Lung (tissue), 12 donors: ENCODE measurements around the gene GAB3. TPM values are rescaled to one million over a fixed set of nuclear protein-coding genes. Genes with fewer than 3 reads are reported as not detected.
"Not testable (repeated sequence)": the region's sequence is repeated elsewhere in the genome, so short reads cannot be mapped to it uniquely, and the experiment has no call there.

Experiments
- ATAC-seq: fragments of 200-7000 bp; cut with Tn5 transposase; one replicate; pipeline ENCODE4 v1.9.1; 2020; ENCODE audit warnings: moderate number of reproducible peaks; ENCODE audit not compliant: insufficient read depth, low FRiP score
- DNase-seq, 3 donors: peaks; one replicate each; pipeline ENCODE4 v3.0.0-alpha.2; 2013 to 2017
- H3K27ac ChIP-seq, 2 donors: one replicate each; pipeline ENCODE4 v1.5.1; 2013; ENCODE audit warnings: mild to moderate bottlenecking in 2 of 2, moderate library complexity in 2 of 2, control low read depth in 1 of 2, inconsistent platforms in 1 of 2, low read depth in 1 of 2, low read length in 1 of 2
- H3K27me3 ChIP-seq, 3 donors: one replicate each; pipeline ENCODE4 v1.5.1; 2013; ENCODE audit warnings: low read length in 2 of 3; ENCODE audit not compliant: control insufficient read depth in 3 of 3, insufficient read depth in 3 of 3
- H3K36me3 ChIP-seq, 4 donors: one replicate each; pipeline ENCODE4 v1.5.1; 2013; ENCODE audit warnings: low read length in 4 of 4, mild to moderate bottlenecking in 1 of 4, moderate library complexity in 1 of 4; ENCODE audit not compliant: control insufficient read depth in 4 of 4, insufficient read depth in 4 of 4
- H3K4me1 ChIP-seq, 5 donors: one replicate each; pipeline ENCODE4 v1.5.1; 2013; ENCODE audit warnings: low read length in 5 of 5, mild to moderate bottlenecking in 2 of 5, moderate library complexity in 1 of 5; ENCODE audit not compliant: control insufficient read depth in 5 of 5, insufficient read depth in 5 of 5
- H3K4me3 ChIP-seq: one replicate; pipeline ENCODE4 v1.5.1; 2013; ENCODE audit warnings: mild to moderate bottlenecking, control low read depth, moderate library complexity
- H3K9ac ChIP-seq, 2 donors: one replicate each; pipeline ENCODE4 v1.5.1; 2013; ENCODE audit warnings: low read length in 2 of 2, control low read depth in 1 of 2; ENCODE audit not compliant: insufficient read depth in 1 of 2
- H3K9me3 ChIP-seq, 4 donors: one replicate each; pipeline ENCODE4 v1.5.1; 2013; ENCODE audit warnings: low read length in 3 of 4, mild to moderate bottlenecking in 1 of 4, moderate library complexity in 1 of 4; ENCODE audit not compliant: control insufficient read depth in 4 of 4, insufficient read depth in 3 of 4
- WGBS, 2 donors: extraction: QIAGEN DNeasy Blood & Tissue Kit; methylation state at CpG; one replicate each; pipeline ENCODE4 v1.1.7; 2013; 5-methylcytosine and 5-hydroxymethylcytosine counted together
- polyA plus RNA-seq, 2 donors: library from polyadenylated mRNA; stranded (reverse); fragments of 200-250 nt; gene quantifications; one replicate each; pipeline ENCODE4 v1.2.1, GENCODE V29; 2013
- total RNA-seq, 2 donors: library from RNA; depleted of rRNA in 1 of 2; stranded (reverse); fragments of >200 nt in 1 of 2; gene quantifications; one replicate each; pipeline ENCODE4 v1.2.1, GENCODE V29; 2014 to 2021
- TF ChIP-seq, protein P1 (sequence below): IDR thresholded peaks from 2 replicates; pipeline ENCODE4 v1.5.1; 2012; ENCODE audit warnings: mild to moderate bottlenecking; ENCODE audit errors: control extremely low read depth, extremely low read depth
- donor health status: control.
- donor health status: control.
- donor health status: Bipolar disorder and iron deficiency.
- donor health status: healthy.
- donor health status: DM: yes; HTN: yes; CAD: no.

Gene GAB3
- total and polyA plus RNA-seq, 4 donors = 4.4 to 12.8 (median 10.2) TPM

DNA sequence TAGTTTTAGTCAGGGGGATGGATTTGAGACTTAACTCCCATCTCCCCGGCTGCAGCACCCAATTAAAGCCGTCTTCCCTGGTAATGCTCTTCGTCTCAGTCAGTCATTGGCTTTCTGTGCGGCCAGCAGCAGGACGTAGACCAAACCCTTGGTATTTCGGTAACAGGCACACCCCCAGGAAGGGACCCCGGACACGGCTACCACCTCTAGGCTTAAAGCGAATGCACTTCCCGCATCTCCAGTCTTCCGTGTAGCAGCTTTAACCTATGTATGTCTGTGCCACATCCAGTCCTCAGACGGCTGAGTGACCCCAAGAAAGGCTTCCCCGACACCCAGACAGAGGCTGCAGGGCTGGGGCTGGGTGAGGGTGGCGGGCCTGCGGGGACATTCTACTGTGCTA, 96.0 kb downstream of the GAB3 start:
- TF ChIP-seq, protein P1, sequence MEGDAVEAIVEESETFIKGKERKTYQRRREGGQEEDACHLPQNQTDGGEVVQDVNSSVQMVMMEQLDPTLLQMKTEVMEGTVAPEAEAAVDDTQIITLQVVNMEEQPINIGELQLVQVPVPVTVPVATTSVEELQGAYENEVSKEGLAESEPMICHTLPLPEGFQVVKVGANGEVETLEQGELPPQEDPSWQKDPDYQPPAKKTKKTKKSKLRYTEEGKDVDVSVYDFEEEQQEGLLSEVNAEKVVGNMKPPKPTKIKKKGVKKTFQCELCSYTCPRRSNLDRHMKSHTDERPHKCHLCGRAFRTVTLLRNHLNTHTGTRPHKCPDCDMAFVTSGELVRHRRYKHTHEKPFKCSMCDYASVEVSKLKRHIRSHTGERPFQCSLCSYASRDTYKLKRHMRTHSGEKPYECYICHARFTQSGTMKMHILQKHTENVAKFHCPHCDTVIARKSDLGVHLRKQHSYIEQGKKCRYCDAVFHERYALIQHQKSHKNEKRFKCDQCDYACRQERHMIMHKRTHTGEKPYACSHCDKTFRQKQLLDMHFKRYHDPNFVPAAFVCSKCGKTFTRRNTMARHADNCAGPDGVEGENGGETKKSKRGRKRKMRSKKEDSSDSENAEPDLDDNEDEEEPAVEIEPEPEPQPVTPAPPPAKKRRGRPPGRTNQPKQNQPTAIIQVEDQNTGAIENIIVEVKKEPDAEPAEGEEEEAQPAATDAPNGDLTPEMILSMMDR = no peak
- no peak overlapping the region for H3K4me3 ChIP-seq
- ATAC-seq = no peak
- DNase-seq = no peak
- peaks cover 0 to 8% (median 1%) of the 10 kb centered on the region in 4 donors for H3K9me3 ChIP-seq
- H3K9ac ChIP-seq = no peak overlapping the region
- no peaks in the 10 kb centered on the region for H3K27me3 ChIP-seq
- no peaks in the 10 kb centered on the region for H3K4me1 ChIP-seq
- no peak overlapping the region for H3K27ac ChIP-seq
- no peaks in the 10 kb centered on the region for H3K36me3 ChIP-seq
- 92 to 94% methylated on average over 13 to 15 of the region's 15 CpGs for WGBS, 2 donors

DNA sequence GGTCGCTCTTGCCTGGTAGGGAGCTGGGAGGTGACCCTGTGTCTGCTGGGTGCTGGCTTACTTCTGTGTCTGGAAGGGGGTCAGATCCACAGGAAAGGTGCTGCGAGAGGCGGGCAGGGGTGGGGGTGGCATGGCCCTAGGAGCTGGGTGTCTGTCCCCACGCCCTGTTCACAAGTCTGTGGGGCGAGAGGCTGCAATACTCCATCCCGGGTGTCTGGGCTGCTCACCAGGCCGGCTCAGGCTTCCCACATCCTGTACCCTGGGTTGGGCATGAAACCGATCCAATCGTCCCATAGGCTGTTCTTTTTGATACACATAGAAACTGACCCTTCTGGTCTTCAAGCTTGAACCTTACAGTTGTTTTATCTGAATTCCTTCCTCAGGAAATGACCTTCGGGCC, 96.5 kb downstream of the GAB3 start:
- 56 to 80% methylated on average over 6 to 10 of the region's 10 CpGs for WGBS, 2 donors

DNA sequence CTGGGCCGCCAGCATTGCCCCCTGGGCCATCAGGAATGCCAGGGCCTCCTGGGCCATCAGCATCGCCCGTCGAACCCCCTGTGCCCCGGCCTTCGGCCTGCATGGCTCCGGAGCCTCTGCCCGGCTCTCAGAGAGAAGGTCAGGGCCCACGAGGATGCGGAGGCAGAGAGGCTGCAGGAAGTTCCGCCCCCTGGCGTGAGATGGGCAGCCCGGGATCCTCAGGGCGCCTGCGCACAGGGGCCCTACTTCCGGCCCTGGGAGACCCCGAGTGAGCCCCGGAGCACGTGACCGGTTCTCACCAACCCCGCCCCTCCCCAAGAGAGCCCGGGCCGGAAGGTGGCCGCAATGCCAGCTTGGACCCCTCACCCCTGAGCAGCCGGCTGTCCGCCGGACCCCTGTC, 97.5 kb downstream of the GAB3 start, which contains the start of gene CTAG2:
TSS of gene CTAG2 (minus strand) at position 167 of the 400 bp plus-strand sequence. CDS start at position 103, 64 bp downstream.
- H3K36me3 ChIP-seq, H3K9me3 ChIP-seq, H3K9ac ChIP-seq, H3K4me1 ChIP-seq, H3K27ac ChIP-seq, H3K27me3 ChIP-seq, DNase-seq, ATAC-seq, H3K4me3 ChIP-seq: not testable (repeated sequence)
- WGBS, 2 donors = no CpG with 5 or more reads among the region's 27 CpGs

More for the DNA sequence above, 96.5 kb downstream of the GAB3 start:
- H3K4me1 ChIP-seq = peaks cover 0 to 2% (median 0%) of the 10 kb centered on the region in 5 donors
- H3K9me3 ChIP-seq = peaks cover 0 to 7% (median 1%) of the 10 kb centered on the region in 4 donors
- no peaks in the 10 kb centered on the region for H3K27me3 ChIP-seq
- no peak overlapping the region for H3K4me3 ChIP-seq
- H3K27ac ChIP-seq = no peak overlapping the region
- ATAC-seq (no peak), DNase-seq (no peak)
- no peaks in the 10 kb centered on the region for H3K36me3 ChIP-seq
- no peak overlapping the region for H3K9ac ChIP-seq
- TF ChIP-seq, protein P1 = no peak

DNA sequence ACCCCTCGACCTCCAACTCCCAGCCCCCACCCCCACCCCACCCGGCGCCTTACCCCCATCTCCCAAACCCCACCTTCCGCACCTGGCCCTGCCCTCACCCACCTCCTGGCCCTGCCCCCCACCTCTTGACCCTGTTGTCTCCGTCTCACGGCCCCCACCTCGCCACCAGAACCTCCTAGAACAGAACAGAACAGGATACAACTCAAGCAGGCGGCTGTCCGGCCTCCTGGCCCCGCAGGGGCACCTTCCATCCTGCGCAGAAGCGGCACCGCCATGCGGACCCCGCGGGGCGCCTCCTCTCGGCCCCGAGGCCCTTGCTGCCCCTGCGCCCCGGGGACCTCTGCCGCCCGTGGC, 97.9 kb downstream of the GAB3 start:
- TF ChIP-seq, protein P1 = no peak
- Histone ChIP-seq H3K36me3 (no peaks in the 10 kb centered on the region), H3K9ac (no peak overlapping the region), H3K9me3 (peaks cover 0 to 5% (median 0%) of the 10 kb centered on the region in 4 donors), H3K27me3 (no peaks in the 10 kb centered on the region), H3K4me1 (peaks cover 0 to 3% (median 0%) of the 10 kb centered on the region in 5 donors), H3K27ac (no peak overlapping the region), H3K4me3 (no peak overlapping the region)
- no peak for DNase-seq
- ATAC-seq = no peak
- WGBS, 2 donors = 89 to 97% methylated on average over 14 to 23 of the region's 23 CpGs
